ENCODE measurements around the gene DYRK2.

The DYRK2 gene

DNA sequence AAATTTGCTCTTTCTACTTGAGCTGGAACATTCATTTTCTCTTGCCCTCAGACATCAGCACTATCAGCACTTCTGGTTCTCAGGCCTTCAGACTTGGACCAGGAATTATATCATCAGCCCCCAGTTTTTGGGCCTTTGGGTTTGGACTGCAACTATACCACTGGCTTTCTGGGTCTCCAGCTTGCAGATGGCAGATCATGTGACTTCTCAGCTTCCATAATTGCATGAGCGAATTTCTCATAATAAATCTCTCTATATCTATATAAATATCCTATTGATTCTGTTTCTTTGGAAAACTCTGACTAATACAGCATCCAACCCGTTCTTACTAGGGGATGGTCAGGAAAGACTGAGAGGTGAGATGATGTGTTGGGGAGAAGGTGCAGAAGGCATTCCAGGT, 22.4 kb upstream of the DYRK2 start:
- no peak for DNase-seq (ENCODE audit: low read depth)
- H3K4me3 ChIP-seq (ENCODE audit: low read depth, low read length), result no peak overlapping the region
- TF ChIP-seq POLR2A (IDR thresholded peaks at IDR 0.05; ENCODE audit: extremely low read depth, insufficient read length), result no peak
- TF ChIP-seq, protein P1, sequence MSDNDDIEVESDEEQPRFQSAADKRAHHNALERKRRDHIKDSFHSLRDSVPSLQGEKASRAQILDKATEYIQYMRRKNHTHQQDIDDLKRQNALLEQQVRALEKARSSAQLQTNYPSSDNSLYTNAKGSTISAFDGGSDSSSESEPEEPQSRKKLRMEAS (IDR thresholded peaks at IDR 0.05; ENCODE audit: low read depth, low read length), result no peak
- TF ChIP-seq, protein P2, sequence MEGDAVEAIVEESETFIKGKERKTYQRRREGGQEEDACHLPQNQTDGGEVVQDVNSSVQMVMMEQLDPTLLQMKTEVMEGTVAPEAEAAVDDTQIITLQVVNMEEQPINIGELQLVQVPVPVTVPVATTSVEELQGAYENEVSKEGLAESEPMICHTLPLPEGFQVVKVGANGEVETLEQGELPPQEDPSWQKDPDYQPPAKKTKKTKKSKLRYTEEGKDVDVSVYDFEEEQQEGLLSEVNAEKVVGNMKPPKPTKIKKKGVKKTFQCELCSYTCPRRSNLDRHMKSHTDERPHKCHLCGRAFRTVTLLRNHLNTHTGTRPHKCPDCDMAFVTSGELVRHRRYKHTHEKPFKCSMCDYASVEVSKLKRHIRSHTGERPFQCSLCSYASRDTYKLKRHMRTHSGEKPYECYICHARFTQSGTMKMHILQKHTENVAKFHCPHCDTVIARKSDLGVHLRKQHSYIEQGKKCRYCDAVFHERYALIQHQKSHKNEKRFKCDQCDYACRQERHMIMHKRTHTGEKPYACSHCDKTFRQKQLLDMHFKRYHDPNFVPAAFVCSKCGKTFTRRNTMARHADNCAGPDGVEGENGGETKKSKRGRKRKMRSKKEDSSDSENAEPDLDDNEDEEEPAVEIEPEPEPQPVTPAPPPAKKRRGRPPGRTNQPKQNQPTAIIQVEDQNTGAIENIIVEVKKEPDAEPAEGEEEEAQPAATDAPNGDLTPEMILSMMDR (IDR thresholded peaks at IDR 0.05; ENCODE audit: low read depth, low read length), result no peak
- no peak for TF ChIP-seq MYC (IDR thresholded peaks at IDR 0.05; ENCODE audit: low read depth, low read length)

DNA sequence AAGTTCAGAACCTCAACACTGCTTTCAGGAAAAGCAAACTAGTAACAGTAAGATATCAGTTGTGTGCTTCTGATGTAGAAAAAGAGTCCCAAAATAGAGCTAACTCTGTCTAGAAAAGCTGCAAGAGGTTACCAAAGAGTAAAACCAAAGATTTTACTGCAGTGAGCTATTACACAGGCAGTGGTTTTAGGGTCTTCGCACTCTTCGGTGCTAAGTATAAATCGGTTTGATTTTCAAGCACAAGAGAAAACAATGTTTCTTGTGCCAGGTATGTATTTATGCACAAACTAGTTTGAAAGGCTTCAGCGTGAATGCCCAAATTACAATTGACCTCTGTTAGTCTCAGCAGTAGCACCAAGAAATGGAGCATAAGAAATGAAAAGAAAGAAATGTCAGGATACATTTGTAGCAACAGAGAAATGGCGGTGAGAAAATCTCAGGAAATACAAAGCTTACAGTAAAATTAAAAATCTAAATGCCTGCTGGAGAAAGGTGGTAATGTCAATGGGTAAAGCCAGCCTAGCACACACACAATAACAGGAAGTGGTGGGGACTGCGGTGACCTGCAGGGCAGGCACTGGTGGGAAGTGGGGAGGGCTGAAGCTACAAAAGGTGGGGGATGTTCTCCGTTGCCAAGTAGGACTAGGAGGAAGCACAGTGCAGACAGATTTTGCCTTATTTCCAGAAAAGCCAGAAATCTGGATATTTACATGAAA, 18.0 kb upstream of the DYRK2 start:
- H3K4me3 ChIP-seq (ENCODE audit: low read depth, low read length), result no peak overlapping the region
- peak; percentile 94 for DNase-seq (ENCODE audit: low read depth)
- TF ChIP-seq, protein P2 (IDR thresholded peaks at IDR 0.05; ENCODE audit: low read depth, low read length), result peak; percentile 9
- no peak for TF ChIP-seq POLR2A (IDR thresholded peaks at IDR 0.05; ENCODE audit: extremely low read depth, insufficient read length)
- TF ChIP-seq, protein P1 (IDR thresholded peaks at IDR 0.05; ENCODE audit: low read depth, low read length), result peak; percentile 41

DNA sequence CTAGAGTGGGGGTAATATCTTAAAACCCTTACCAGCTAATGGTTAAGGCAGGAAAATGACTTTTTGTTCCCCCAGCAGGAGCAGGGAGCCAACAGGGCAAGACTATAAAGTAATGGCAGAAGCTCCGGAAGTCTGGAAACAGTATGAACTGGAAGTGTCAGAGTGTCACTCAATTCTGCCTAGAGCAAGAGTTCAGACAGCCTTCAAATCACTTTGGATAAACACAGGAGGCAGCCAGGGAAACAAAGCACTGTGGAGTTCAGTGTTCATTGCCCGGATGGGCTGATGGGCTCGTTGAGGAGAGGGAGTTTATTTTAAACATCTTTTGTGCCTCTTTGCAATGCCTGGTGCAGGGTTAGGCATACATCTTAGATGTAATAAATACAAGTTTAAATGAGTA, 16.5 kb upstream of the DYRK2 start:
- H3K4me3 ChIP-seq (ENCODE audit: low read depth, low read length), result no peak overlapping the region
- DNase-seq (ENCODE audit: low read depth), result no peak
- TF ChIP-seq, protein P2 (IDR thresholded peaks at IDR 0.05; ENCODE audit: low read depth, low read length), result no peak
- TF ChIP-seq, protein P1 (IDR thresholded peaks at IDR 0.05; ENCODE audit: low read depth, low read length), result no peak
- no peak for TF ChIP-seq POLR2A (IDR thresholded peaks at IDR 0.05; ENCODE audit: extremely low read depth, insufficient read length)
- TF ChIP-seq MYC (IDR thresholded peaks at IDR 0.05; ENCODE audit: low read depth, low read length), result no peak

DNA sequence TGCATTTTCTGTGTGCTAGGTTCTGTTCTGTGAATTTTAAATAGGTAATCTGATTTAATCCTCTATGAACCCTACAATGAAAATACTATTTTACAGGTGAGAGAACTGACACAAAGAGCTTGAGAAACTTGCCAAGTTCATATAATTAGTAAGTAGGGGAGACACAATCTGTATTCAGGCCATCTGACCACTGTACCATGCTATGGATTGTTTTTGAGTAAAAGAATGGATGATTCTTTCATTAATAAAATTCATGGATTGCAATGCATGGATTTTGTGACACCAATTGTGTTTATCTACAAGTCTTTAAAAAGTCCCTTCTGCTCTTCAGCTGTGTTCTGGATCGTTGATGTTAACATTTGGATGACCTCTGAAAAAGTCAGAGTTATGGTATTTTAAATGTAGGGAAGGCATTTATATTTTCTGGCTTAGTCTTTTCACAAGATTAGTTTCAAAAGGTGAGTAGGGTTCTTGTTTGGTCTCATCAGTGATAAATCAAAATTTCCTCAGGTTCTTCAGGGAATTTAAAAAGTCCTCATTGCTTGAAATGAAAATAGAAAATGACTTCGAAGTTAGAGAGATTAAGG, 15.4 kb upstream of the DYRK2 start:
- TF ChIP-seq, protein P2 (IDR thresholded peaks at IDR 0.05; ENCODE audit: low read depth, low read length), result no peak
- TF ChIP-seq POLR2A (IDR thresholded peaks at IDR 0.05; ENCODE audit: extremely low read depth, insufficient read length) (no peak), MYC (IDR thresholded peaks at IDR 0.05; ENCODE audit: low read depth, low read length) (no peak)
- TF ChIP-seq, protein P1 (IDR thresholded peaks at IDR 0.05; ENCODE audit: low read depth, low read length), result no peak
- DNase-seq (ENCODE audit: low read depth), result no peak

DNA sequence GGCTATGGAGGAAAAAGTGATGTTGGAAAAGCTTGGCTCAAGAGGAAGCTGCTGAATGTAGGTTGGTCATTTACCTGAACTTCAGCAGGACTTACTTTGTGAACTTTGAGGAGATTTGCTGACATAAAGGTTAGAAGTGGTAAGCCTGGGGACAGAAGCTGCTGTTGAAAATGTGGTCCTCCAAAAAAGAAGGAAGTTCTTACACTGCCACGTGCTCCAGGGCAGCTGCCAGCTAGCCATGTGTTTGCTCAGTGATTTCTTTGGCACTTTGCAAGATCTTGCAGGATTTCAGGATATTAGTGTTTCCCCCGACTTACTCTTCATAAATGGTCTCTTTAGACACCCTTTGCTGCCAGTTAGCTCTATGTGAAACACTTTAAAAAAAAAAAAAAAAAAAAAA, 14.8 kb upstream of the DYRK2 start:
- TF ChIP-seq, protein P2 (IDR thresholded peaks at IDR 0.05; ENCODE audit: low read depth, low read length), result no peak
- TF ChIP-seq, protein P1 (IDR thresholded peaks at IDR 0.05; ENCODE audit: low read depth, low read length), result peak; percentile 98
- TF ChIP-seq MYC (IDR thresholded peaks at IDR 0.05; ENCODE audit: low read depth, low read length), result peak; percentile 95
- DNase-seq (ENCODE audit: low read depth), result peak; percentile 57

More for the DNA sequence above, 15.4 kb upstream of the DYRK2 start:
- no peak overlapping the region for H3K4me3 ChIP-seq (ENCODE audit: low read depth, low read length)

More for the DNA sequence above, 14.8 kb upstream of the DYRK2 start:
- no peak overlapping the region for H3K4me3 ChIP-seq (ENCODE audit: low read depth, low read length)
